ENCODE measurements around the gene EVL. TPM values are rescaled to one million over a fixed set of nuclear protein-coding genes. Genes with fewer than 3 reads are reported as not detected.

The EVL gene
- total RNA-seq, 2 experiments from 2014 or later: 660 to 678 TPM

DNA sequence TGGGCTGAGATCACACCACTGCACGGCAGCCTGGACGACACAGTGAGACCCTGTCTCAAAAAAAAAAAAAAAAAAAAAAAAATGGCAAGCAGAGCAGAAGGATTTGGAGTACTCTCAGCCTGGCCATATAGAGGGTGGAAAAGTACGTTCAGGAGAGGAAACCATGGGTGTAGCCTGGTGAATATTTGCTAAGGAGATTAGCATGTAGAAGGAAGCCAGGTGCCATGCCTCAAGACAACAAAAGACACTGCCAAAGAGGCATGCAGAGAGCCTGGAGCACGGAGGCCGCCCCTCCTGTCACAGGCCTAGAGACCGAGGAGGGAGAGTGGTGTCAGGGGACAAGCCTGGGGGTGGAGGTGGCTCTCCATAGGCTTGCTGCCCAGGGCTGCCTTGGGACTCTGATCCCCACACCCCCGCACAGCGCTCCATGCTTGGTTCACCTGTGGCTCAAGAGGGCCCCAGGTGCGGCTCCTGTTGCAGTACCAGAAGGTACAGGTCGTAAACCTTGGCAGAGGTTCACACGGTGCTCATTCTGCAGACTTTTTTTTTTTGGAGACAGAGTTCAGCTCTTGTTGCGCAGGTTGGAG lies 122.1 kb downstream of the EVL start:
- H3K36me3 Mint-ChIP-seq (ENCODE audit: low read depth): no peaks in the 10 kb centered on the region
- Histone ChIP-seq H3K27ac (ENCODE audit: low read depth in 1 of 2, low read length in 2 of 2) (no peak overlapping the region), H3K27me3 (ENCODE audit: control insufficient read depth in 1 of 2, insufficient read depth in 2 of 2, low read length in 2 of 2) (no peaks in the 10 kb centered on the region), H3K36me3 (ENCODE audit: insufficient read depth, low read length) (no peaks in the 10 kb centered on the region), H3K4me1 (ENCODE audit: insufficient read depth, low read length) (peaks cover 3% of the 10 kb centered on the region), H3K4me3 (ENCODE audit: low read length) (no peak overlapping the region), H3K9me3 (ENCODE audit: control insufficient read depth in 1 of 2, insufficient read depth in 1 of 2, low read length in 2 of 2) (no peaks in the 10 kb centered on the region)
- no peak overlapping the region for H3K27ac Mint-ChIP-seq
- no peaks in the 10 kb centered on the region for H3K27me3 Mint-ChIP-seq
- ATAC-seq (ENCODE audit: poor library complexity): no peak
- no peak for DNase-seq
- H3K9me3 Mint-ChIP-seq: no peaks in the 10 kb centered on the region
- intact Hi-C loops (cut with DNase I, micrococcal nuclease): no loop called here
- TF ChIP-seq, protein P1, sequence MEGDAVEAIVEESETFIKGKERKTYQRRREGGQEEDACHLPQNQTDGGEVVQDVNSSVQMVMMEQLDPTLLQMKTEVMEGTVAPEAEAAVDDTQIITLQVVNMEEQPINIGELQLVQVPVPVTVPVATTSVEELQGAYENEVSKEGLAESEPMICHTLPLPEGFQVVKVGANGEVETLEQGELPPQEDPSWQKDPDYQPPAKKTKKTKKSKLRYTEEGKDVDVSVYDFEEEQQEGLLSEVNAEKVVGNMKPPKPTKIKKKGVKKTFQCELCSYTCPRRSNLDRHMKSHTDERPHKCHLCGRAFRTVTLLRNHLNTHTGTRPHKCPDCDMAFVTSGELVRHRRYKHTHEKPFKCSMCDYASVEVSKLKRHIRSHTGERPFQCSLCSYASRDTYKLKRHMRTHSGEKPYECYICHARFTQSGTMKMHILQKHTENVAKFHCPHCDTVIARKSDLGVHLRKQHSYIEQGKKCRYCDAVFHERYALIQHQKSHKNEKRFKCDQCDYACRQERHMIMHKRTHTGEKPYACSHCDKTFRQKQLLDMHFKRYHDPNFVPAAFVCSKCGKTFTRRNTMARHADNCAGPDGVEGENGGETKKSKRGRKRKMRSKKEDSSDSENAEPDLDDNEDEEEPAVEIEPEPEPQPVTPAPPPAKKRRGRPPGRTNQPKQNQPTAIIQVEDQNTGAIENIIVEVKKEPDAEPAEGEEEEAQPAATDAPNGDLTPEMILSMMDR (IDR thresholded peaks at IDR 0.05): no peak
- ChIA-PET POLR2A (no interaction called here), CTCF (no interaction called here)
- no peaks in the 10 kb centered on the region for H3K4me1 Mint-ChIP-seq (ENCODE audit: low read depth)
- no peak overlapping the region for H3K4me3 Mint-ChIP-seq

DNA sequence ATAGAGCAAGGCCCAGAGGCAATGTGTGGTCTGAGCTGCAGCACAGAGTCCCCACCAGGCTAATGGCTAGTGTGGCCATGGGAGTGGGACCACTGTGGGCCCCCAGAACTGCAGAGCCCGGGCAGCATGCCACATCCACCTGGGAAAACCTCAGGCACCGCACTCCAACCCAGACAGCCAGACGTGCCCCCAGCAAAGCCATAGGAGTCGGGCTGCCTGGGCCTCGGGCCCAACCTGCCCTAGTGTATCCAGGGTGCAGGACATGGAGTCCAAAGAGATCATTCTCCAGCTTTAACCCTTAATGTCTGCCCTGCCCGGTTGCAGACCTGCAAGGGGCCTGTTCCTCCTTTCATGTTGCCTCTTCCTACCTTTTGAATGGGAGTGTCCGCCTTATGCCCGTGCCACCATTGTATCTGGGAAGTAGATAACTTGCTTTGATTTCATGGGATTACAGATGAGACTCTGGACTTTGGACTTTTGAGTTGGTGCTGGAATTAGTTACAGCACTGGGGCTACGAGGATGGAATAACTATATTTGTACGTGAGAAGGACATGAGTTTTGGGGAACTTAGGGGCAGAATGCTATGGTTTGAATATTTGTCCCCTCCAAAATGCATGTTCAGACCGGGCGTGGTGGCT lies 123.3 kb downstream of the EVL start:
- Mint-ChIP-seq H3K4me3 (no peak overlapping the region), H3K36me3 (ENCODE audit: low read depth) (no peaks in the 10 kb centered on the region), H3K27ac (no peak overlapping the region), H3K4me1 (ENCODE audit: low read depth) (peaks cover 7% of the 10 kb centered on the region), H3K9me3 (no peaks in the 10 kb centered on the region), H3K27me3 (no peaks in the 10 kb centered on the region)
- Histone ChIP-seq H3K27ac (ENCODE audit: low read depth in 1 of 2, low read length in 2 of 2) (no peak overlapping the region), H3K4me3 (ENCODE audit: low read length) (no peak overlapping the region), H3K27me3 (ENCODE audit: control insufficient read depth in 1 of 2, insufficient read depth in 2 of 2, low read length in 2 of 2) (no peaks in the 10 kb centered on the region), H3K4me1 (ENCODE audit: insufficient read depth, low read length) (peaks cover 14% of the 10 kb centered on the region), H3K36me3 (ENCODE audit: insufficient read depth, low read length) (no peaks in the 10 kb centered on the region), H3K9me3 (ENCODE audit: control insufficient read depth in 1 of 2, insufficient read depth in 1 of 2, low read length in 2 of 2) (no peaks in the 10 kb centered on the region)
- ChIA-PET CTCF (no interaction called here), POLR2A (interaction anchor here (0.7 kb wide), 1 partner anchor 34 kb away, joined by 3 read pairs; no protein-coding TSS in a partner anchor)
- DNase-seq: no peak
- TF ChIP-seq, protein P1 (IDR thresholded peaks at IDR 0.05): no peak
- intact Hi-C loops (cut with DNase I, micrococcal nuclease): no loop called here
- no peak for ATAC-seq (ENCODE audit: poor library complexity)

DNA sequence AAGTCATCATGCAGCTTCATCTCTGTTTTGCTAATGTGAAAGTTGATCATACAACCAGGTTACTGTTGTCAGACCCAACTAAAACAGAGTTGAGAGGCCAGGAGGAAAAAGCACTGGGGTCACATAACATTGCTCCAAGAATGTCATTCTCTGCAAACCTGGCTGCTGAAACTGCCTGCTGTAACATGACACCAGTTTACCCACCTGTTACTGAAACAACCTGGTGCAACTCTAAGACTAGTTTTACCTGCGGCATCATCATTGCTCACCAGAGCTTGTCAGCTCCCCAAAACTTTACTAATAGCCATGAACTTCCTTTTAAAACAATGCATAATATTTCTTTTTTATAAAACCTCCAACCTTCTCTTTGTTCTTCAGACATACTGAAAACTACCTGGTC lies 124.9 kb downstream of the EVL start:
- ATAC-seq (ENCODE audit: poor library complexity) (no peak), DNase-seq (no peak)
- Histone ChIP-seq H3K27me3 (ENCODE audit: control insufficient read depth in 1 of 2, insufficient read depth in 2 of 2, low read length in 2 of 2) (no peaks in the 10 kb centered on the region), H3K27ac (ENCODE audit: low read depth in 1 of 2, low read length in 2 of 2) (no peak overlapping the region), H3K4me3 (ENCODE audit: low read length) (no peak overlapping the region), H3K36me3 (ENCODE audit: insufficient read depth, low read length) (no peaks in the 10 kb centered on the region), H3K9me3 (ENCODE audit: control insufficient read depth in 1 of 2, insufficient read depth in 1 of 2, low read length in 2 of 2) (no peaks in the 10 kb centered on the region), H3K4me1 (ENCODE audit: insufficient read depth, low read length) (peaks cover 21% of the 10 kb centered on the region)
- no peaks in the 10 kb centered on the region for H3K9me3 Mint-ChIP-seq
- H3K36me3 Mint-ChIP-seq (ENCODE audit: low read depth): no peaks in the 10 kb centered on the region
- TF ChIP-seq, protein P1 (IDR thresholded peaks at IDR 0.05): no peak
- peaks cover 9% of the 10 kb centered on the region for H3K4me1 Mint-ChIP-seq (ENCODE audit: low read depth)
- ChIA-PET POLR2A (interaction anchor here (0.9 kb wide), 1 partner anchor 82 kb away, joined by 3 read pairs; no protein-coding TSS in a partner anchor), CTCF (interaction anchor here (0.6 kb wide), 1 partner anchor 58 kb away, joined by 3 read pairs; no protein-coding TSS in a partner anchor)
- intact Hi-C loops (cut with DNase I, micrococcal nuclease): loop anchor here (5.0 kb wide), 4 partner anchors 47 to 187 kb away; partner anchors contain the start of genes WDR25 (in 1 of the 2) and YY1 (in 1 of the 2)
- H3K27me3 Mint-ChIP-seq: no peaks in the 10 kb centered on the region
- H3K4me3 Mint-ChIP-seq: no peak overlapping the region
- no peak overlapping the region for H3K27ac Mint-ChIP-seq
